ENCODE results near the gene RUVBL1. TPM values are rescaled to one million over a fixed set of nuclear protein-coding genes. Genes with fewer than 3 reads are reported as not detected.

The RUVBL1 gene
- total RNA-seq, 1 experiment from 2014 or later = 94.9 TPM

- Histone ChIP-seq H3K79me2 (ENCODE audit: low read length) (peaks cover 10% of the 10 kb centered on the region; the same call in 1 of the 2 replicates), H3K4me2 (ENCODE audit: low read length) (no peak overlapping the region), H3K4me3 (ENCODE audit: low read length) (no peak overlapping the region), H3K36me3 (ENCODE audit: low read depth, low read length) (peaks cover 17% of the 10 kb centered on the region; the same call in 1 of the 2 replicates), H3K27ac (ENCODE audit: low read length) (no peak overlapping the region), H3K27me3 (ENCODE audit: low read length) (no peaks in the 10 kb centered on the region), H4K20me1 (ENCODE audit: low read length) (no peaks in the 10 kb centered on the region), H3F3A (ENCODE audit: low read length, unreplicated experiment) (no peaks in the 10 kb centered on the region), H2AFZ (ENCODE audit: low read length) (no peak overlapping the region), H3K4me1 (ENCODE audit: insufficient read depth, low read length) (no peaks in the 10 kb centered on the region), H3K9ac (ENCODE audit: low read length) (no peak overlapping the region), H3K9me2 (replicated peaks; ENCODE audit: low read length) (no peaks in the 10 kb centered on the region), H3K9me3 (ENCODE audit: low read length) (no peaks in the 10 kb centered on the region)
- intact Hi-C loops (cut with micrococcal nuclease) = no loop called here
- BruUV-seq (replicated peaks) = no TSS peak
- no peak for ATAC-seq
- CTCF ChIA-PET = no interaction called here
- POLR2A ChIA-PET (ENCODE audit: unreplicated experiment) = no interaction called here
- DNase-seq = no peak
- TF ChIP-seq, protein P1, sequence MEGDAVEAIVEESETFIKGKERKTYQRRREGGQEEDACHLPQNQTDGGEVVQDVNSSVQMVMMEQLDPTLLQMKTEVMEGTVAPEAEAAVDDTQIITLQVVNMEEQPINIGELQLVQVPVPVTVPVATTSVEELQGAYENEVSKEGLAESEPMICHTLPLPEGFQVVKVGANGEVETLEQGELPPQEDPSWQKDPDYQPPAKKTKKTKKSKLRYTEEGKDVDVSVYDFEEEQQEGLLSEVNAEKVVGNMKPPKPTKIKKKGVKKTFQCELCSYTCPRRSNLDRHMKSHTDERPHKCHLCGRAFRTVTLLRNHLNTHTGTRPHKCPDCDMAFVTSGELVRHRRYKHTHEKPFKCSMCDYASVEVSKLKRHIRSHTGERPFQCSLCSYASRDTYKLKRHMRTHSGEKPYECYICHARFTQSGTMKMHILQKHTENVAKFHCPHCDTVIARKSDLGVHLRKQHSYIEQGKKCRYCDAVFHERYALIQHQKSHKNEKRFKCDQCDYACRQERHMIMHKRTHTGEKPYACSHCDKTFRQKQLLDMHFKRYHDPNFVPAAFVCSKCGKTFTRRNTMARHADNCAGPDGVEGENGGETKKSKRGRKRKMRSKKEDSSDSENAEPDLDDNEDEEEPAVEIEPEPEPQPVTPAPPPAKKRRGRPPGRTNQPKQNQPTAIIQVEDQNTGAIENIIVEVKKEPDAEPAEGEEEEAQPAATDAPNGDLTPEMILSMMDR (conservative IDR thresholded peaks at IDR 0.05; ENCODE audit: low read depth, low read length) = no peak
- no peak for TF ChIP-seq EZH2phosphoT487 (IDR thresholded peaks at IDR 0.05; ENCODE audit: borderline replicate concordance, low read length)
- TF ChIP-seq EZH2 (IDR thresholded peaks at IDR 0.05; ENCODE audit: low read length, unreplicated experiment) = no peak
These were observed 20.4 kb downstream of the RUVBL1 start for GRCh38 chr3:128103136-128103676.

- no peaks in the 10 kb centered on the region for H3F3A ChIP-seq (ENCODE audit: low read length, unreplicated experiment)
- no peak overlapping the region for H3K4me3 ChIP-seq (ENCODE audit: low read length)
- peaks cover 17% of the 10 kb centered on the region; the same call in 1 of the 2 replicates for H3K36me3 ChIP-seq (ENCODE audit: low read depth, low read length)
- H4K20me1 ChIP-seq (ENCODE audit: low read length) = no peaks in the 10 kb centered on the region
- ChIA-PET POLR2A (ENCODE audit: unreplicated experiment) (no interaction called here), CTCF (no interaction called here)
- no peaks in the 10 kb centered on the region for H3K27me3 ChIP-seq (ENCODE audit: low read length)
- no peak overlapping the region for H3K27ac ChIP-seq (ENCODE audit: low read length)
- no peak overlapping the region for H3K4me2 ChIP-seq (ENCODE audit: low read length)
- H3K9me2 ChIP-seq (replicated peaks; ENCODE audit: low read length) = no peaks in the 10 kb centered on the region
- no peaks in the 10 kb centered on the region for H3K4me1 ChIP-seq (ENCODE audit: insufficient read depth, low read length)
- intact Hi-C loops (cut with micrococcal nuclease) = no loop called here
- no peaks in the 10 kb centered on the region for H3K9me3 ChIP-seq (ENCODE audit: low read length)
- ATAC-seq = no peak
- no peak overlapping the region for H3K9ac ChIP-seq (ENCODE audit: low read length)
- DNase-seq = no peak
- no TSS peak for BruUV-seq (replicated peaks)
- H2AFZ ChIP-seq (ENCODE audit: low read length) = no peak overlapping the region
- TF ChIP-seq, protein P1 (conservative IDR thresholded peaks at IDR 0.05; ENCODE audit: low read depth, low read length) = no peak
- no peak for TF ChIP-seq EZH2 (IDR thresholded peaks at IDR 0.05; ENCODE audit: low read length, unreplicated experiment)
- TF ChIP-seq EZH2phosphoT487 (IDR thresholded peaks at IDR 0.05; ENCODE audit: borderline replicate concordance, low read length) = no peak
- no peaks in the 10 kb centered on the region for H3K79me2 ChIP-seq (ENCODE audit: low read length)
These were observed 23.0 kb downstream of the RUVBL1 start for GRCh38 chr3:128100638-128101037.

DNA sequence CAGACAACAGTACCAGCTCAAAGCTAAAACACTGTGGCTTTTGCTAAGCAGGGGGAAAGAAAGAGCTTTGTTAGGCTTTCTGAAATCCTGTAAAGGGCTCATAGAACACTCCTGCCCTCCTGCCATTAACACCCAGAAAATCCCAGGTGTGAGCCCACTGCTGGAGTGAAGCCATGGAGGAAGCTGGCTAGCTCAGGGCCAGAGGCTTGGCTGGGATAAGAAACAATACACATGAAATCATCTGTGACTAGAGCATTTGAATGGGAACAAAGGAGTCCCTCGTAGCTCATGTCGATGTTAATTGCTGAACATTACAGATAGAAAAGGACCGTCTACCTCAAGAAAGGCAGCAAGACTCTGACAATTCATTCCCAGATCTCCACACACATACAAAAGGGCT, 23.5 kb downstream of the RUVBL1 start:
- ATAC-seq = no peak
- H3K4me2 ChIP-seq (ENCODE audit: low read length) = no peak overlapping the region
- H3K36me3 ChIP-seq (ENCODE audit: low read depth, low read length) = peaks cover 17% of the 10 kb centered on the region; the same call in 1 of the 2 replicates
- no peaks in the 10 kb centered on the region for H3K9me2 ChIP-seq (replicated peaks; ENCODE audit: low read length)
- intact Hi-C loops (cut with micrococcal nuclease) = no loop called here
- no peak overlapping the region for H2AFZ ChIP-seq (ENCODE audit: low read length)
- H3K9me3 ChIP-seq (ENCODE audit: low read length) = no peaks in the 10 kb centered on the region
- no peaks in the 10 kb centered on the region for H3F3A ChIP-seq (ENCODE audit: low read length, unreplicated experiment)
- no peak overlapping the region for H3K4me3 ChIP-seq (ENCODE audit: low read length)
- CTCF ChIA-PET = no interaction called here
- H3K27me3 ChIP-seq (ENCODE audit: low read length) = no peaks in the 10 kb centered on the region
- H3K79me2 ChIP-seq (ENCODE audit: low read length) = no peaks in the 10 kb centered on the region
- no peaks in the 10 kb centered on the region for H4K20me1 ChIP-seq (ENCODE audit: low read length)
- H3K4me1 ChIP-seq (ENCODE audit: insufficient read depth, low read length) = no peaks in the 10 kb centered on the region
- no TSS peak for BruUV-seq (replicated peaks)
- H3K9ac ChIP-seq (ENCODE audit: low read length) = no peak overlapping the region
- no peak for DNase-seq
- POLR2A ChIA-PET (ENCODE audit: unreplicated experiment) = no interaction called here
- no peak overlapping the region for H3K27ac ChIP-seq (ENCODE audit: low read length)
- no peak for TF ChIP-seq EZH2 (IDR thresholded peaks at IDR 0.05; ENCODE audit: low read length, unreplicated experiment)
- TF ChIP-seq, protein P1 (conservative IDR thresholded peaks at IDR 0.05; ENCODE audit: low read depth, low read length) = no peak
- no peak for TF ChIP-seq EZH2phosphoT487 (IDR thresholded peaks at IDR 0.05; ENCODE audit: borderline replicate concordance, low read length)

Data from PC-3 (cell line).